Tibial nerve (tissue), 4 donors: Measurements from ENCODE around the gene PLEKHJ1. TPM values are rescaled to one million over a fixed set of nuclear protein-coding genes. Genes with fewer than 3 reads are reported as not detected.
A peak's percentile ranks its signal among the peaks of the same experiment; 100 is the strongest.

Experiments used
- DNase-seq, 2 donors: peaks; one replicate each; pipeline ENCODE4 v3.0.0-alpha.2; 2019; ENCODE audit warnings: low spot score in 2 of 2
- H3K27ac ChIP-seq, 4 donors: fragments of 200-600 bp; sonication (generic) in 3 of 4; one replicate each; pipeline ENCODE4 v1.5.1; 2017 to 2019; ENCODE audit warnings: mild to moderate bottlenecking in 1 of 4
- H3K27me3 ChIP-seq, 2 donors: fragments of 200-600 bp; sonication (generic) in 1 of 2; one replicate each; pipeline versions ENCODE4 v1.5.1 to v1.6.0; 2017 to 2019
- H3K36me3 ChIP-seq, 3 donors: fragments of 200-600 bp; sonication (generic); one replicate each; pipeline ENCODE4 v1.5.1; 2018 to 2019
- H3K4me1 ChIP-seq, 4 donors: fragments of 200-600 bp; sonication (generic) in 3 of 4; one replicate each; pipeline ENCODE4 v1.5.1; 2017 to 2019
- H3K4me3 ChIP-seq, 4 donors: fragments of 200-600 bp; sonication (generic) in 3 of 4; one replicate each; pipeline ENCODE4 v1.5.1; 2017 to 2019; ENCODE audit warnings: mild to moderate bottlenecking in 1 of 4, moderate library complexity in 1 of 4
- H3K9me3 ChIP-seq, 4 donors: fragments of 200-600 bp; sonication (generic) in 3 of 4; one replicate each; pipeline ENCODE4 v1.5.1; 2017 to 2019
- CTCF ChIP-seq, 5 experiments: fragments of 200-600 bp in 3 of 5; fragments of 450-650 bp in 2 of 5; sonication (generic) in 3 of 5; IDR thresholded peaks; one replicate each; pipeline ENCODE4 v1.5.1; 2016 to 2019; ENCODE audit warnings: antibody characterized with exemption in 5 of 5, mild to moderate bottlenecking in 3 of 5, moderate library complexity in 2 of 5
- EP300 ChIP-seq, 2 donors: sonication (generic); formaldehyde crosslinking; IDR thresholded peaks; one replicate each; pipeline ENCODE4 v1.6.1; 2017; ENCODE audit warnings: antibody characterized with exemption in 2 of 2, mild to moderate bottlenecking in 1 of 2
- POLR2A ChIP-seq, 2 donors: fragments of 450-650 bp; IDR thresholded peaks; one replicate each; pipeline ENCODE4 v1.6.1; 2017; ENCODE audit warnings: antibody characterized with exemption in 2 of 2, mild to moderate bottlenecking in 2 of 2, moderate library complexity in 2 of 2
- WGBS, 2 donors: methylation state at CpG; one replicate each; pipeline ENCODE4 v1.1.5; 2018; 5-methylcytosine and 5-hydroxymethylcytosine counted together
- total RNA-seq, 4 donors: library from RNA; depleted of rRNA; stranded (reverse); fragments of >200 nt; gene quantifications; one replicate each; pipeline ENCODE4 v1.1.0, GENCODE V29; 2016

The PLEKHJ1 gene
- total RNA-seq, 4 donors from 2014 or later, result 37.3 to 67.5 (median 51.2) TPM

- no peaks in the 10 kb centered on the region for H3K9me3 ChIP-seq
- H3K27me3 ChIP-seq, result no peaks in the 10 kb centered on the region
- peaks cover 2 to 89% (median 9%) of the 10 kb centered on the region in 3 donors for H3K36me3 ChIP-seq
- no peak overlapping the region for H3K27ac ChIP-seq
- H3K4me1 ChIP-seq, result peaks cover 0 to 28% (median 19%) of the 10 kb centered on the region in 4 donors
- no peak overlapping the region for H3K4me3 ChIP-seq
- no peak for TF ChIP-seq POLR2A (IDR thresholded peaks at IDR 0.05)
- DNase-seq, result no peak
- 89 to 90% methylated on average over 14 of the region's 14 CpGs for WGBS, 2 donors
Measured at GRCh38 chr19:2223959-2224358, 12.2 kb downstream of the PLEKHJ1 start.

GRCh38 chr19:2223391-2223790 lies 12.7 kb downstream of the PLEKHJ1 start:
- H3K4me1 ChIP-seq, result peaks cover 0 to 28% (median 19%) of the 10 kb centered on the region in 4 donors
- DNase-seq, result no peak
- WGBS, 2 donors, result 76 to 90% methylated on average over 9 to 11 of the region's 18 CpGs

GRCh38 chr19:2221918-2222317 lies 14.2 kb downstream of the PLEKHJ1 start:
- Histone ChIP-seq H3K9me3 (no peaks in the 10 kb centered on the region), H3K27ac (peak overlapping the region; percentile 24 to 88 (median 70))

More at GRCh38 chr19:2223391-2223790, 12.7 kb downstream of the PLEKHJ1 start:
- Histone ChIP-seq H3K27me3 (no peaks in the 10 kb centered on the region), H3K9me3 (no peaks in the 10 kb centered on the region), H3K4me3 (no peak overlapping the region), H3K27ac (no peak overlapping the region), H3K36me3 (peaks cover 2 to 89% (median 9%) of the 10 kb centered on the region in 3 donors)
- TF ChIP-seq POLR2A (IDR thresholded peaks at IDR 0.05), result no peak
- TF ChIP-seq EP300 (IDR thresholded peaks at IDR 0.05), result no peak
- TF ChIP-seq CTCF (IDR thresholded peaks at IDR 0.05), result no peak

GRCh38 chr19:2221250-2221831 lies 14.8 kb downstream of the PLEKHJ1 start:
- no peak for DNase-seq
- Histone ChIP-seq H3K9me3 (no peaks in the 10 kb centered on the region), H3K27me3 (no peaks in the 10 kb centered on the region), H3K4me1 (peaks cover 0 to 28% (median 19%) of the 10 kb centered on the region in 4 donors), H3K36me3 (peaks cover 4 to 88% (median 7%) of the 10 kb centered on the region in 3 donors), H3K4me3 (no peak overlapping the region), H3K27ac (peak overlapping the region; percentile 24 to 88 (median 70))
- WGBS, 2 donors, result 30 to 47% methylated on average over 19 of the region's 20 CpGs
- TF ChIP-seq POLR2A (IDR thresholded peaks at IDR 0.05) (no peak), CTCF (IDR thresholded peaks at IDR 0.05) (no peak), EP300 (IDR thresholded peaks at IDR 0.05) (peak in 1 of 2 donors; percentile 16)

More at GRCh38 chr19:2221918-2222317, 14.2 kb downstream of the PLEKHJ1 start:
- peaks cover 0 to 28% (median 19%) of the 10 kb centered on the region in 4 donors for H3K4me1 ChIP-seq
- H3K4me3 ChIP-seq, result no peak overlapping the region
- H3K27me3 ChIP-seq, result no peaks in the 10 kb centered on the region
- no peak for DNase-seq
- peaks cover 4 to 88% (median 9%) of the 10 kb centered on the region in 3 donors for H3K36me3 ChIP-seq
- 46 to 79% methylated on average over 12 to 13 of the region's 20 CpGs for WGBS, 2 donors
- TF ChIP-seq EP300 (IDR thresholded peaks at IDR 0.05), result no peak
- peak in 1 of 5 experiments; percentile 24 for TF ChIP-seq CTCF (IDR thresholded peaks at IDR 0.05)
- no peak for TF ChIP-seq POLR2A (IDR thresholded peaks at IDR 0.05)

GRCh38 chr19:2219726-2220125 lies 16.4 kb downstream of the PLEKHJ1 start:
- TF ChIP-seq CTCF (IDR thresholded peaks at IDR 0.05) (no peak), EP300 (IDR thresholded peaks at IDR 0.05) (no peak), POLR2A (IDR thresholded peaks at IDR 0.05) (no peak)
- peak overlapping the region in 2 of 4 donors; percentile 82 to 88 for H3K27ac ChIP-seq
- no peaks in the 10 kb centered on the region for H3K27me3 ChIP-seq
- WGBS, 2 donors, result 64 to 72% methylated on average over 21 of the region's 21 CpGs
- H3K9me3 ChIP-seq, result no peaks in the 10 kb centered on the region
- H3K4me1 ChIP-seq, result peaks cover 0 to 28% (median 19%) of the 10 kb centered on the region in 4 donors
- H3K4me3 ChIP-seq, result no peak overlapping the region
- H3K36me3 ChIP-seq, result peaks cover 6 to 88% (median 7%) of the 10 kb centered on the region in 3 donors
- no peak for DNase-seq
